ES-I3 (cell line): Measurements from ENCODE around the gene ZMIZ2.

Experiments
- H3K36me3 ChIP-seq: 2 replicates; pipeline ENCODE4 v1.6.1; 2013; ENCODE audit warnings: mild to moderate bottlenecking, low read length, control low read depth, moderate library complexity; ENCODE audit not compliant: insufficient read depth
- H3K4me1 ChIP-seq: 2 replicates; pipeline ENCODE4 v1.6.1; 2013; ENCODE audit warnings: mild to moderate bottlenecking, control low read depth, low read length; ENCODE audit not compliant: insufficient read depth
- H3K9ac ChIP-seq: 2 replicates; pipeline ENCODE4 v1.6.1; 2013; ENCODE audit warnings: low read depth, mild to moderate bottlenecking, low read length, moderate library complexity
- H3K9me3 ChIP-seq: 2 replicates; pipeline ENCODE4 v1.6.1; 2013; ENCODE audit warnings: mild to moderate bottlenecking, low read length, moderate library complexity; ENCODE audit not compliant: control insufficient read depth, insufficient read depth

Gene ZMIZ2

DNA sequence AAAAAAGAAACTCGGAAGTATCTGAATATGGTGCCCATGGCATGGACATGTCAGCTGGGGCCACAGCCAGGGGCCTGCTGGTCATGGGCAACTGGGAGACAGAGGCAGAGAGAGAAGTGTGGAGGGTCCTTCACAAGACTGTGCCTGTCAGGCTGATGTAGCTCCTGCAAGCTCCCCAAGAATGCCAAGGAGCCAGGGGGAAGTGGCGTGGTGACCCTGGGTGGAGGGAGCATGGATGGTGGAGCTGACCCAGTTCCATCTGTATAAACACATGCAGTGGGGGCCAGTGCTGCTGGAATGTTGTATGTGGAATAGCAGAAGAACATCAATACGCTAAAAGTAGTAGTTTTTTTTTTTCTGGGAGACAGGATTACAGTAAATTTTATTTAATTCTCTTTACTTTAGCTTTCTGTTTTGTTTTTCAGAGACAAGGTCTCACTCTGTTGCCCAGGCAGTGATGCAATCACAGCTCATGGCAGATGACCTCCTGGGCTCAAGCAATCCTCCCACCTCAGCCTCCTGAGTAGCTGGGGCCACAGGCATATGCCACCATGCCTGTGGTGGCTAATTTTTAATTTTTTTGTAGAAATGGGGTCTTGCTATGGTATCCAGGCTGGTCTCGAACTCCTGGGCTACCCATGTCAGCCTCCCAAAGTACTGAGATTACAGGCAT, 10.5 kb upstream of the ZMIZ2 start:
- no peaks in the 10 kb centered on the region for H3K4me1 ChIP-seq
- no peak overlapping the region for H3K9ac ChIP-seq
- no peaks in the 10 kb centered on the region for H3K9me3 ChIP-seq
- H3K36me3 ChIP-seq = no peaks in the 10 kb centered on the region

DNA sequence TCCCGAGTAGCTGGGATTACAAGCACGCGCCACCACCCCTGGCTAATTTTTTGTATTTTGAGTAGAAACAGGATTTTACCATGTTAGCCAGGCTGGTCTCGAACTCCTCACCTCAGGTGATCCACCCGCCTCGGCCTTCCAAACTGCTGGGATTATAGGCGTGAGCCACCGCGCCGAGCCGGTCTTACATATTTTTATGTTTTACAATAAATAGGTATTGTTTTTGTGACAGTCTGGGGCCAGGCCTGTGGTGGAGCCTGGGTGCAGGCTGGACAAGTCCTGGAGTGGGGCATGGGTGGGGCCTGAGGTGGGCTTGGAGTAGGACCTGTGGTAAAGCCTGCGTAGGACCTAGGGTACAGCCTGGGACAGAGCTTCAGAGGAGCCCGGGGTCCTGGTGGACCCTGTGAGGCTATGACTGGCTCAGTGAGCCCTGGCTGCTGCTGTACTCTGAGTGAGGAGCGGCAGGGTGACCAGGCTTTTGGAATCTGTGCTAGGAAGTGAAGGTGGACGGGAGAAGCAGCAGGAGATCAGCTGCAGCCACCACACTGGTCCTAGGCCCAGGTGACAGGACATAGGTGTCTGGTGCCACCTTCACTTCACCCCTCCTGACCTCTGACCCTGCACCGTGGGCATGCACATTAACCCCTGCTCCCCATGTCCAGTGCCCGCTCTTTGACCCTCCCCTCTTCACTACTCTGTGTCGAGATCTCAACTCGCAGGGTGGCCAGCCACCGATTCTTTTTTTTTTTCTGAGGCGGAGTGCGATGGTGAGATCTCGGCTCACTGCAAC, 9.6 kb upstream of the ZMIZ2 start:
- H3K36me3 ChIP-seq = no peaks in the 10 kb centered on the region
- no peak overlapping the region for H3K9ac ChIP-seq
- H3K4me1 ChIP-seq = peaks cover 3% of the 10 kb centered on the region; the same call in 1 of the 2 replicates
- no peaks in the 10 kb centered on the region for H3K9me3 ChIP-seq

DNA sequence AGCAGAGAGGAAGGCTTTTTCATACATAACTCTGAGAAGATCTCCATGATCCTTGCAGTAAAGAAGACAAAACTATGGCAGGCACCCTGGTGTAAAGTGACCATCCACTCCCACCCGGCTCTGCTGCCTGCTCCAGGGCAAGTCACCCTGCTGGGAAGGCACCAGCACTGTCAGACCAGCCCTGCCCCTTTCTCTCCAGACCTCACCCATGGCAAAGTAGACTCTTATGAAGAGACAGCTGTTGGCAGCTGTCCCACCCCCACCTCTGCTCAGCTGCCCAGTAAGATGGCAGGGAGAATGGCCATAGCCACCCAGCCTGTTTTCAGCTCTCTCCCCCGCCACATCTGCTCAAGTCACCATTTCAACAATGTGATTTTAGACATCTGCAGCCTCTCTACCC, 8.6 kb upstream of the ZMIZ2 start:
- Histone ChIP-seq H3K36me3 (no peaks in the 10 kb centered on the region), H3K4me1 (peaks cover 3% of the 10 kb centered on the region; the same call in 1 of the 2 replicates), H3K9me3 (no peaks in the 10 kb centered on the region), H3K9ac (no peak overlapping the region)

DNA sequence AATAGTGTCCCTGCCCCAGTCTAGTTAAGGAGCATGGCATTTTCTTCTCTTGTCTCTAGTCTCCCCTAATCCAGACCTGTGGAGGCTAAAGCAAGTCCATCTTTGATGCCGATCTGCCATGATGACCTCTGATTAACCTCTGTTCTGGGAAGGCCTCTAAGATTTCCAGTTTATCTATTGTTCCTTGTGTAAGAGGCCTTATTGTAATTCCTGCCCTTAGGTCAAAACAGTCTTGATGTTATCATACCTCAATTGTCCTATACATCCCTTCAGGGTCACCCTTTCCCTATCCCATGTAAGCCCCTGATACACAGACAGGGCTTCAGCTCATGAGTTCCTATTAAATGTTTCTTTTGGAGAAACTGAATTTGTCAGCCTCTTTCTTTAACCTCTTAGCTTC, 4.9 kb upstream of the ZMIZ2 start:
- H3K36me3 ChIP-seq = no peaks in the 10 kb centered on the region
- no peak overlapping the region for H3K9ac ChIP-seq
- H3K4me1 ChIP-seq = peaks cover 7% of the 10 kb centered on the region
- no peaks in the 10 kb centered on the region for H3K9me3 ChIP-seq

DNA sequence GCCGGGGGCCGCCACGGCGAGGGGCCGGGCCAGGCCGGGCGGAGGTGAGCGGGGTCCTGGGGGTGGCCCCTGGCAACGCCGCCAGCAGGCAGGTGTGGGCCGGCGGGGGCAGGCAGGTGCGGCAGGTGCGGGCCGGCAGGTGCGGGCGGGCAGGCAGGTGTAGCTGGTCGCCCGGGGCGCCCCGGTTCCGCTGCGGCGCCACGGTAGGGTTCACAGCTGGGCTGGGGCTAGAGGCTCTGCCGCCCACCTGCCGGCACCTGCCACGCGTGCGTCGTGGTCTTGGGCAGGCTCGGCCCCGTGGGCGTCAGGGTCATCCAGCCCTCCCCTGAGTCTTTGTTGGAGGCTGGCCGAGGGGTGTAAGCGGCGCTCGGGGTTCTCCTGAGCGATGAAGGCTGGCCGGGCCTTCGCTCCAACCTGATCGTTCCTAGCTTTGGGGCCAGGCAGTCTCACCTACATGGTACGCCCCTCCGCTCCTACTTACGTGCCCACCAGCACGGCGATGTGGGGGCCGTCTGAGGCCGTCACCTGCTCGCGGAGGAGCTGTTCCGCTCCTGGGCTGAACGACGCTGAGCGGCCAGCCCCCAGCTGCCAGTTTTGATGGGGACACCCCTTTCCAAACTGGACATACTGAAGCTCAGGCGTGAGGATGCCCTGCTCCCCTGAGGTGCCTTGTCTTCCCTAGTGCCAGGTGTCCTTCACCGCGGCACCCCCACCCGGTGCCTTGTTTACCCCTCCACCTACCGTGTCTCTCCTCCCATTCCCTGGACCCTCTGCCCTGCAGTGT, 493 bp downstream of the ZMIZ2 start:
- Histone ChIP-seq H3K4me1 (peaks cover 16% of the 10 kb centered on the region), H3K9ac (peak overlapping the region; percentile 79), H3K36me3 (no peaks in the 10 kb centered on the region)

DNA sequence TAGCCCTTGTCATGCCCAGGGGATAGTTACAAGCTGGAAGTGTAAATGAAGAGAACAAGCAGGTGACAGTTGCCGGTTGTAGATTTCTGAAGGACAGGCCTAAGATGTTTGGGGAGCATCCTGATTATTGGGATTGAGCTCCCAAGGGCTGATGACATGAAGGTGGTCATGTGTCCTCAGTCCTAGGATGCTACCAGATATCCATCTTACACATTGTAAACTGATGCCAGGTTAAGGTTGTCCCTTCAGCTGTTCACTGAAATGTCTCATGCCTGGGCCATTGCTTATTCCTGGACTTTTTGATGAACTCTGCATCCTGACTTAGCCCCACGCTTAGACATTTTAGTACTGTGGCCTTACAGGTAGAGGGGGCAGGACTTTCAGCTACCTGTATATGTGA, 1.3 kb downstream of the ZMIZ2 start:
- Histone ChIP-seq H3K9ac (peak overlapping the region; percentile 79; the same call in 1 of the 2 replicates), H3K9me3 (no peaks in the 10 kb centered on the region), H3K36me3 (no peaks in the 10 kb centered on the region), H3K4me1 (peaks cover 19% of the 10 kb centered on the region)

More for the DNA sequence above, 493 bp downstream of the ZMIZ2 start:
- H3K9me3 ChIP-seq = no peaks in the 10 kb centered on the region

DNA sequence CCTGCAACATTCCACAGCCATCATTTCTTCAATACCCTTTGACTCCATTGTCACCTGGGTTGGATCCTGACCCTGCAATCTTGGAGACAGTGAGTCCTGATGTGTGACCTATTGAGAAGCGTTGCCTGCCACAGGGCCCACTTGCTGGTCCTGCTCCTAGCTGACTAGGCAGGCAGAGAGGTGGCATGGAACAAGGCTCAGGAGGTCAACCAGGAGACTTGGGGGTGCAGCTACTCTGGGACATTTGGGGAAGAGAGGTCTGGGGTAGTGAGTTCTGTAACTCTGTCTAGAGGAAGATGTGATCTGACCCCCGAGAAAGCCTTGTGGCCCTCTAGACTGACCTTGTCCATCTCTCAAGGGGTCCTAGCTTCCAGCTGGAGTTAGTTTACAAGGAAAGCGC, 1.8 kb downstream of the ZMIZ2 start:
- no peaks in the 10 kb centered on the region for H3K9me3 ChIP-seq
- H3K9ac ChIP-seq = no peak overlapping the region
- no peaks in the 10 kb centered on the region for H3K36me3 ChIP-seq
- peaks cover 19% of the 10 kb centered on the region for H3K4me1 ChIP-seq

DNA sequence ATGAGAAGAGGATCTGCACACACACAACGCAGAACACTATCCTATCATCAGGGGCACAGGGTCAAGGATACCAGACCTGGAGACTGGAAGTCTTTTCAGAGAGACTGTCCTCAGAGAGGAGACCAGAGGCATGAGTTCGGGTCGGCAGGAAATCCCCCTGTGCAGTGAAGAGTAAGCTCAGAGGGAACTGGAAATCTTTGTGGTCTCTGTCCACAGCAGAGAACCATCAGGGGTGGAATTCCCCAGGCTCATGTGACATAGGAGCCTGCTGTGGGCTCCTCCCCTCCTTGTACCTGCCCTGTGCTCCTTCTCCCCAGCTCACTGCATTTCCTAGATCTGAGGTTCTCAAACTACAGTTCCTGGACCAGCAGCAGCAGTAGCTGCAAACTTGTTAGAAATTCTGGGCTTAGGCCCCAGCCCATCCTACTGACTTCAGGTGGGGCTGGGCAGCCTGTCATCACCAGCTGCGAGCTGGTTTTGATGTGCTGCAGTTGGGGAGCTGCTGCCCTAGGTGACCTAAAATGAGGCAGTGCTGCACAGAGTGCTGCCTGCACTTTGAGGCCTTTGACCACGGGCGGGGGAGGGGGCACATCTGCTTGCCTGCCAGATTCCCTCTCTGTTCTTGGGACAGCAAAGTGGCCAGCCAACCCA, 2.4 kb downstream of the ZMIZ2 start:
- Histone ChIP-seq H3K9ac (no peak overlapping the region), H3K36me3 (0 out of 2 replicates have a peak, but pooled peaks cover 3% of the 10 kb centered on the region), H3K9me3 (no peaks in the 10 kb centered on the region), H3K4me1 (peaks cover 19% of the 10 kb centered on the region)

DNA sequence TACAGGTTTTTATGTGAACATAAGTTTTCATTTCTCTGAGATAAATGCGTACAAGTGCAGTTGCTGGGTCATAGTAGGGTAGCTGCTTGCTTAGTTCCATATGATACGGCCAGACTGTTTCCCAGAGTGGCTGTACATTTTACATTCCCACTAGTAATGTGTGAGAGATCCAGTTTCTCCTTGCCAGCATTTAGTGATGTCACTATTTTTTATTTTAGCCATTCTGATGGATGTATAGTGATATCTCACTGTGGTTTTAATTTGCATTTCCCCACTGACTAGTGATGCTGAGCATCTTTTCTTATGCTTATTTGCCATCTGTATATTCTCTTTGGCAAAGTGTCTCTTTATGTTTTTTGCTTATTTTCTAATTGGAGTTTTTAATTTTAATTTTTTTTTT, 4.2 kb downstream of the ZMIZ2 start:
- H3K9ac ChIP-seq = no peak overlapping the region
- H3K9me3 ChIP-seq = no peaks in the 10 kb centered on the region
- peaks cover 16% of the 10 kb centered on the region for H3K4me1 ChIP-seq
- 0 out of 2 replicates have a peak, but pooled peaks cover 7% of the 10 kb centered on the region for H3K36me3 ChIP-seq

DNA sequence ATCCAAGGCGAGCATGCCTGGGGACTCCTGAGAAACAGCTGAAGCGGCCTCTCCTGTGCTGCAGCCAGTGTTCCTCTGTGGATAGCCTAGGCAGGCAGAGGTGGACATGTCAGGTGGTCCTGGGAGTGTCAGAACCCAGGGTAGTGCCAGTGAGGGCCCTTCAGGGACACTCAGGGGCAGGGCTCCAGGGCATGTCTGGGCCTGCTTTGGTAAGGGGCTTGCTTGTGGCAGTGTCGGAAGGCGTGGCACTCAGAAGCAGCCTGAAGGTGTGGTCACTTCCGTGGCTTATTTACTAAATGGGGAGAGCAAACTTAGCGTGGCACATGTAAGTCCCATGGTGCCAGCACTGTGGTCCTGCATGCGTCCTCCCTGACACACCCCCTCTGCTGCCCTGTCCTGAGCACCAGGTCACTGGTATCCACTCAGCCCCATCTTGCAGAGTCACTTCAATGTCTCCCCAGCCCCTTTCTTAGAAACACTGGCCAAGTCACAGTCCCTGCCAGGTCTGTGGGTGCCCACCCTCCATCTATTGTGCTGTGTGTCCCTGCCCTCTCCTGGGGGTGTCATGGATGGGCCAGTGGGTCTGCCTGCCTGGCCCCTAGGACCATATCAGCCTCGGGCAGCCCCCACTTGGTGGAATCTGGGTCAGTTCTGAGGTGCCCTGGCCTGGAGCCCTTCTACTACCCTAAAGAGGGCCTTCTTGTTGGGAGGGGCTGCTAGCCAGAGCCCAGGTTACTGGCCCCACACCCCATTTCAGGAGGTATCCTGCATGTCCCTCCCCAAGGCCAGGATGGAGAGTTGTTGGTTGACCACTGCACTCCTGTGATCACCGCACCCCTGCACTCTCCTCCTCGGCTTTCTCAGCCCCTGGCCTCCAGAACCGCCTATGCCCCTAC, 6.4 kb downstream of the ZMIZ2 start:
- no peak overlapping the region for H3K9ac ChIP-seq
- H3K9me3 ChIP-seq = no peaks in the 10 kb centered on the region
- peaks cover 11% of the 10 kb centered on the region for H3K4me1 ChIP-seq

DNA sequence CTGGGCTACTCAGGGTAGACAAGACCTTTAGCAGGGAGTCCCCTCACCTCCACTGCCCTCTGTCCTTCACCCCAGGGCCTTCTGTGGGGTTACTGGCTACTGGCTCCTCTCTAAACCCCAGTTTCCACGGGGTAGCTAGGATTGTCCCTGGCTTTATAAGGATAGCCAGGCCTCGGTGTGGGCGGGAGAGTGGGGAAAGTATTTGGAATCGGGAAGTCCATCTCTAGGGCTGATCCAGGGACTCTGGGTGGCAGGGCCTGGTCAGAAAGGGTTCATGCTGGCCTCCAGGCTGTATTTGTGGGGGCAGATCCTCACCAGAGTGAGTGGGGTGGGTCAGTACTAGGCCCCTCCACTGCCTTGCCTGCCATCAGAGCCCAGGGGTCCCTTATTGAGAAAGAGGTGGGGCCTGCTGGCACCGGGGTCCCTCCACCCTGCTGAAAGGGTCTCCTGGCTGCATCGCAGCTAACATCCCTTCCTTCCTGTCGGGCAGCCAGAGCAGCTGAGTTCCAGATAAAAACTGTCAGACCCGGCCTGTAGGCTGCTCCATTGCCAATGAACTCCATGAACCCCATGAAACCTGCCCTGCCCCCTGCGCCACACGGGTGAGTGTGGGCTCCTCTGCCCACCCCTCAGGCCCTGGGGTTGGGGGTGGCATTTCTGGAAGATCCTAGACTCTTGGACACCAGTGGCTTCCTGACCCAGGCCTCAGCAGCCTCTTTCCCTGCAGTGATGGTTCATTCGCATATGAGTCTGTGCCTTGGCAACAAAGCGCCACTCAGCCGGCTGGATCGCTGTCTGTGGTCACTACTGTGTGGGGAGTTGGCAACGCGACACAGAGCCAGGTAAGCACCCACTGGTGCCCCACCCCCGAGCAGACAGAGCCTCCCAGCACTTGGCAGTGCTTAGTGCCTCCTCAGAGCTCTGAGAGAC, 7.3 kb downstream of the ZMIZ2 start:
- H3K4me1 ChIP-seq = peaks cover 11% of the 10 kb centered on the region
- H3K36me3 ChIP-seq = peaks cover 16% of the 10 kb centered on the region; the same call in 1 of the 2 replicates
- no peaks in the 10 kb centered on the region for H3K9me3 ChIP-seq
- H3K9ac ChIP-seq = no peak overlapping the region

More for the DNA sequence above, 6.4 kb downstream of the ZMIZ2 start:
- peaks cover 10% of the 10 kb centered on the region; the same call in 1 of the 2 replicates for H3K36me3 ChIP-seq

DNA sequence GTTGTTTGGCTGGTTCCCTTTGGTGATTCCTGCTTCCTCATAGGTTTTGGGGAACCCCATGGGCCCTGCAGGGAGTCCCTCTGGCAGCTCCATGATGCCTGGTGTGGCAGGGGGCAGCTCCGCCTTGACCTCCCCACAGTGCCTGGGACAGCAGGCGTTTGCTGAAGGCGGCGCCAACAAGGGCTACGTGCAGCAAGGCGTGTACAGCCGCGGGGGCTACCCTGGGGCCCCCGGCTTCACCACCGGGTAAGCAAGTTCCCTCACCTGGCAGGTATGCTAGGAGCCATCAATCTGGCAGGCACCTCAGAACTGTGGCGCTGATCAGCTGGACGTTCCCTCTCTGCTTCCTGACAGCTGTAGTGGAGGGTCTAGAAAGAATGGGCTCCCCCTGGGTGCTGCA, 8.3 kb downstream of the ZMIZ2 start:
- Histone ChIP-seq H3K9ac (no peak overlapping the region), H3K4me1 (peaks cover 7% of the 10 kb centered on the region), H3K36me3 (peaks cover 16% of the 10 kb centered on the region; the same call in 1 of the 2 replicates), H3K9me3 (no peaks in the 10 kb centered on the region)
